Measurements from ENCODE around the gene IMMP2L. TPM values are rescaled to one million over a fixed set of nuclear protein-coding genes. Genes with fewer than 3 reads are reported as not detected.

The IMMP2L gene
- total and polyA plus RNA-seq, 2 of the 4 experiments (the other 2 are of a cell fraction) = 5.8 to 9.3 TPM

DNA sequence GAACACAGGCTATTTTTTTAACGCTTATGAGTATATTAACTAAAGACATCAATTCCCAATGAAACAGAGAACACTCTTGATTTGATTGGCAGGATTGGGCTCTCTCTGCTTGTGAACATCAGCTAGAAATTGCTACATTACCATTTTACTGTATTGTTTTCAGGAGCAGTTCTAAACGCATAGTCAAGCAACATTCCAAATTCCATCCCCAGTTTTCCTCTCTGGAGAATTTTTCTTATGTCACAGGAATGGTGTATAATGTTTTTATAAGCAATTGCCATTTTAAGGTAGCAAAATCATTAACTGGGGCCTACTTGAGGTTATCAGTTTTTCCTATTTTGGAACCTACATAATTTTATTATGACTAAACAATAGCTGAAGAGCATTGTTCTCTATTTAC is 748.3 kb downstream of the IMMP2L start:
- intact Hi-C loops (cut with micrococcal nuclease) = no loop called here
- Histone ChIP-seq H3K4me2 (ENCODE audit: low read depth, low read length) (no peak overlapping the region), H3K4ac (ENCODE audit: low read depth, low read length) (no peak overlapping the region), H2AK9ac (replicated peaks; ENCODE audit: low read depth, low read length, poor library complexity) (no peak overlapping the region), H3K9me1 (ENCODE audit: insufficient read depth, low read length) (no peaks in the 10 kb centered on the region), H4K91ac (ENCODE audit: insufficient read depth, low read depth, low read length) (no peak overlapping the region), H2BK15ac (ENCODE audit: low read depth, low read length) (no peak overlapping the region), H2AK5ac (ENCODE audit: low read depth, low read length) (no peak overlapping the region), H4K20me1 (ENCODE audit: insufficient read depth, low read length) (no peaks in the 10 kb centered on the region), H2AFZ (replicated peaks; ENCODE audit: low read length, poor library complexity) (no peak overlapping the region), H3K9me3 (ENCODE audit: control insufficient read depth, insufficient read depth, low read length) (no peaks in the 10 kb centered on the region), H3K4me1 (ENCODE audit: control insufficient read depth, insufficient read depth, low read length) (no peaks in the 10 kb centered on the region), H2BK120ac (ENCODE audit: low read depth, low read length) (no peak overlapping the region), H4K5ac (ENCODE audit: low read depth, low read length) (no peak overlapping the region), H2BK20ac (ENCODE audit: low read depth, low read length) (no peak overlapping the region), H3K9ac (ENCODE audit: low read depth, low read length) (no peak overlapping the region), H3K79me1 (ENCODE audit: low read depth in 1 of 2, low read length in 2 of 2) (no peaks in the 10 kb centered on the region), H3K27me3 (ENCODE audit: control insufficient read depth, insufficient read depth, low read length) (no peaks in the 10 kb centered on the region), H3K36me3 (ENCODE audit: control insufficient read depth, insufficient read depth, low read length) (no peaks in the 10 kb centered on the region), H3K27ac (ENCODE audit: insufficient read depth, low read length) (no peak overlapping the region), H3K14ac (replicated peaks; ENCODE audit: low read depth, low read length) (no peak overlapping the region), H4K8ac (ENCODE audit: low read depth in 2 of 2, low read length in 2 of 2) (no peak overlapping the region), H2BK5ac (ENCODE audit: low read depth, low read length, poor library complexity, severe bottlenecking) (no peak overlapping the region), H3K56ac (ENCODE audit: extremely low read depth, insufficient read depth, low read length) (no peak overlapping the region), H3K4me3 (ENCODE audit: insufficient read depth, low read depth, low read length) (no peak overlapping the region), H3K23ac (ENCODE audit: low read depth, low read length) (no peak overlapping the region), H3K18ac (ENCODE audit: low read depth, low read length) (no peak overlapping the region)
- DNase-seq (no peak), ATAC-seq (ENCODE audit: low read depth) (no peak)
- in situ Hi-C loops (cut with MboI; ENCODE audit: low sequenced_read_pairs) = no loop called here
- dilution Hi-C loops (cut with HindIII; ENCODE audit: low sequenced_read_pairs, unreplicated experiment) = no loop called here
- no TSS peak for BruUV-seq (replicated peaks)
- ChIA-PET CTCF (interaction anchor here (0.8 kb wide), 1 partner anchor 23 kb away, joined by 5 read pairs; no protein-coding TSS in a partner anchor), POLR2A (ENCODE audit: unreplicated experiment) (no interaction called here)
- no CpG with 5 or more reads among the region's 2 CpGs for WGBS, 2 experiments (ENCODE audit: extremely low coverage in 2 of 2, insufficient read length in 1 of 2)
- TF ChIP-seq RAD21 (IDR thresholded peaks at IDR 0.05; ENCODE audit: low read length) = no peak
- no peak for TF ChIP-seq MXI1 (IDR thresholded peaks at IDR 0.05; ENCODE audit: borderline replicate concordance, low read depth, low read length)
- TF ChIP-seq, protein P1, sequence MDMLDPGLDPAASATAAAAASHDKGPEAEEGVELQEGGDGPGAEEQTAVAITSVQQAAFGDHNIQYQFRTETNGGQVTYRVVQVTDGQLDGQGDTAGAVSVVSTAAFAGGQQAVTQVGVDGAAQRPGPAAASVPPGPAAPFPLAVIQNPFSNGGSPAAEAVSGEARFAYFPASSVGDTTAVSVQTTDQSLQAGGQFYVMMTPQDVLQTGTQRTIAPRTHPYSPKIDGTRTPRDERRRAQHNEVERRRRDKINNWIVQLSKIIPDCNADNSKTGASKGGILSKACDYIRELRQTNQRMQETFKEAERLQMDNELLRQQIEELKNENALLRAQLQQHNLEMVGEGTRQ (IDR thresholded peaks at IDR 0.05; ENCODE audit: low read depth, low read length) = no peak
- no peak for TF ChIP-seq CEBPB (IDR thresholded peaks at IDR 0.05; ENCODE audit: low read depth, low read length)
- TF ChIP-seq POLR2A (IDR thresholded peaks at IDR 0.05; ENCODE audit: low read depth, low read length) = no peak
- no peak for TF ChIP-seq RFX5 (IDR thresholded peaks at IDR 0.05; ENCODE audit: low read depth, low read length)
- no peak for TF ChIP-seq MAZ (IDR thresholded peaks at IDR 0.05; ENCODE audit: borderline replicate concordance, low read depth, low read length)
- TF ChIP-seq FOS (IDR thresholded peaks at IDR 0.05; ENCODE audit: low read depth, low read length) = no peak
- TF ChIP-seq, protein P2, sequence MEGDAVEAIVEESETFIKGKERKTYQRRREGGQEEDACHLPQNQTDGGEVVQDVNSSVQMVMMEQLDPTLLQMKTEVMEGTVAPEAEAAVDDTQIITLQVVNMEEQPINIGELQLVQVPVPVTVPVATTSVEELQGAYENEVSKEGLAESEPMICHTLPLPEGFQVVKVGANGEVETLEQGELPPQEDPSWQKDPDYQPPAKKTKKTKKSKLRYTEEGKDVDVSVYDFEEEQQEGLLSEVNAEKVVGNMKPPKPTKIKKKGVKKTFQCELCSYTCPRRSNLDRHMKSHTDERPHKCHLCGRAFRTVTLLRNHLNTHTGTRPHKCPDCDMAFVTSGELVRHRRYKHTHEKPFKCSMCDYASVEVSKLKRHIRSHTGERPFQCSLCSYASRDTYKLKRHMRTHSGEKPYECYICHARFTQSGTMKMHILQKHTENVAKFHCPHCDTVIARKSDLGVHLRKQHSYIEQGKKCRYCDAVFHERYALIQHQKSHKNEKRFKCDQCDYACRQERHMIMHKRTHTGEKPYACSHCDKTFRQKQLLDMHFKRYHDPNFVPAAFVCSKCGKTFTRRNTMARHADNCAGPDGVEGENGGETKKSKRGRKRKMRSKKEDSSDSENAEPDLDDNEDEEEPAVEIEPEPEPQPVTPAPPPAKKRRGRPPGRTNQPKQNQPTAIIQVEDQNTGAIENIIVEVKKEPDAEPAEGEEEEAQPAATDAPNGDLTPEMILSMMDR (conservative IDR thresholded peaks at IDR 0.05; ENCODE audit: low read depth, low read length) = no peak
- TF ChIP-seq, protein P3, sequence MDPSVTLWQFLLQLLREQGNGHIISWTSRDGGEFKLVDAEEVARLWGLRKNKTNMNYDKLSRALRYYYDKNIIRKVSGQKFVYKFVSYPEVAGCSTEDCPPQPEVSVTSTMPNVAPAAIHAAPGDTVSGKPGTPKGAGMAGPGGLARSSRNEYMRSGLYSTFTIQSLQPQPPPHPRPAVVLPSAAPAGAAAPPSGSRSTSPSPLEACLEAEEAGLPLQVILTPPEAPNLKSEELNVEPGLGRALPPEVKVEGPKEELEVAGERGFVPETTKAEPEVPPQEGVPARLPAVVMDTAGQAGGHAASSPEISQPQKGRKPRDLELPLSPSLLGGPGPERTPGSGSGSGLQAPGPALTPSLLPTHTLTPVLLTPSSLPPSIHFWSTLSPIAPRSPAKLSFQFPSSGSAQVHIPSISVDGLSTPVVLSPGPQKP (IDR thresholded peaks at IDR 0.05; ENCODE audit: borderline replicate concordance, low read depth, low read length) = no peak
- TF ChIP-seq BHLHE40 (IDR thresholded peaks at IDR 0.05; ENCODE audit: low read depth, low read length) = no peak
- TF ChIP-seq RCOR1 (IDR thresholded peaks at IDR 0.05; ENCODE audit: insufficient replicate concordance, low read length) = no peak
- no peak for TF ChIP-seq NFE2L2 (IDR thresholded peaks at IDR 0.05; ENCODE audit: low read depth, low read length)
